Daoy (cell line): ENCODE results near the gene PARM1. TPM values are rescaled to one million over a fixed set of nuclear protein-coding genes. Genes with fewer than 3 reads are reported as not detected.
"Not testable (repeated sequence)": the region's sequence is repeated elsewhere in the genome, so short reads cannot be mapped to it uniquely, and the experiment has no call there.

Experiments used
- DNase-seq: peaks from one replicate; pipeline ENCODE4 v3.0.0-alpha.2; 2015; ENCODE audit warnings: low read depth
- total RNA-seq: library from RNA; depleted of rRNA; stranded (reverse); fragments of >200 nt; shearing (Covaris generic); gene quantifications from 2 replicates; pipeline ENCODE4 v1.2.3, GENCODE V29; 2014

The PARM1 gene
- total RNA-seq, 1 experiment from 2014 or later, result 0.63 TPM

DNA sequence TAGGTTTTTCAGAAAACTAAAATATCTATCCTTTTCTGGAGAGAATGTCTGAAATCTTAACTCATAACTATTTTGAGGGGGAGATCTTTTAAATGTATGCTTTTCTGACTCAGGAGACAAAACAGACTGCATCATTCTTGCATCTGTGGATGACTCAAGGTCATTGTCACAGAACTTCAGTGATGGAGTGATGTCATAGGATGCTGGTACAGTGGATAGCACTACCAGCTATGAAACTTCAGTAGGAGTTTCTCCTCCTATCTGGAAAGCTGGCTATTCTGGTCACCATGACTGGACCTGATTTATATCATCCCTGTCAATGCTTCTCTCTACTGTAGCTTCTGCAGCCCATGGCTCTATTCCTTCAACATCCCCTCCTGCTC, 50.3 kb downstream of the PARM1 start:
- no peak for DNase-seq

GRCh38 chr4:74990276-74990875, 57.5 kb downstream of the PARM1 start:
- DNase-seq, result no peak

DNA sequence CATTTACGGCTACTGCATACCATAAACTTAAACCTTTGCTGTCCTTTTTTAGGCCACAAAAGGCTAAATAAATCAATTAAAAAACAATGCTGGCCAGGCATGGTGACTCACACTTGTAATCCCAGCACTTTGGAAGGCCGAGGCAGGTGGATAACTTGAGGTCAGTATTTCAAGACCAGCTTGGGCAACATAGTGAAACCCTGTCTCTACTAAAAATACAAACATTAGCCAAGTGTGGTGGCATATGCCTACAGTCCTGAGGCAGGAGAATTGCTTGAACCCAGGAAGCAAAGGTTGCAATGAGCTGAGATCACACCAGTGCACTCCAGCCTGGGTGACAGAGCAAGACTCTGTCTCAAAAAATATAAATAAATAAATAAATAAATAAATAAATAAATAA, 61.5 kb downstream of the PARM1 start:
- DNase-seq, result not testable (repeated sequence)

DNA sequence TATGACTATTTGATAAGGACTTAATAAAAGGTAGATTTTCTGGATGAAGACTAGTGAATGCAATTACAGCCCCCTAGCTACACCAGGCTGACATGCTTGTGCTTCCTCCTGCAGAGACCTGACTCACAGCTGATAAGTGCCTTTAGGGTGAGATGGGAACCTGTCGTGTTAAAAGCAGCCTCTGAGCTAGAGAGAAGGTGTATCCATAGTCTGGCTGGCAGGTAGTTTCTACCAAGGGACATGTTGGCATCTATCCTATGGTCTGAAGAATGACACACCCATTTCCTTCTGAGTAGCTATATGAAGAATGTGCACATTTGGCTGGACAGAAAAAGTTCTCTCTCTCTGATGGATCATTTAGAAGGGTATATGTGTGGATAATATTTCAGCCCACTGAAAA, 64.1 kb downstream of the PARM1 start:
- DNase-seq, result no peak

- no peak for DNase-seq
These were observed 65.2 kb downstream of the PARM1 start for GRCh38 chr4:74997948-74998729.

DNA sequence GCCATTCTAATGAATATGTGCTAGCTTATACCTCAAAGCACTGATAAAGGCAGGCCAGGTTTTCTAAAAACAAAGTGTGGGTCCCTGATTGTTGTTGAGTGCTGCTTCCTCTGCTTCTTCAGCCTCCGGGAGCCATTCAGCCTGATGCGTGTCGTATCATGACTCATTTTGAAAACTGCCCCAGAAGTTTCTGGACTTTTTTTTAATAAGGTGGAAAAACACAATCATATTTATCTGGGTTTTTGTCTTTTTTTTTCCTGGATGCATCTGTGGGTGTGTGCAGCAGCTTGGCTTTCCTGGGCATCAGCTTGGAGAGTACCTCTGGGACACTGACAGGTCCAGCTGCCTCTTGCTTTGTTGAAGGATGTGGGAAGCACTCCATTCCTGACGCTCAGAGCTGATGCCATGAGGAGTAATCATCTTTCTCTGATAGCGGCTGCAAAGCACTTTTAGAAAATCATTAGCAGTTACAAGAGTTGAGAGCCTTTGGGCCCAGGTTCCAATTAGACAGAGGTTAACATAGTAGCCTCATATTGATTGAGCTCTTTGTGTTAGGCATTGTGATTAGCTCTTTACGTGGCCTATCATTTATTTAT, 66.9 kb downstream of the PARM1 start:
- DNase-seq, result no peak

DNA sequence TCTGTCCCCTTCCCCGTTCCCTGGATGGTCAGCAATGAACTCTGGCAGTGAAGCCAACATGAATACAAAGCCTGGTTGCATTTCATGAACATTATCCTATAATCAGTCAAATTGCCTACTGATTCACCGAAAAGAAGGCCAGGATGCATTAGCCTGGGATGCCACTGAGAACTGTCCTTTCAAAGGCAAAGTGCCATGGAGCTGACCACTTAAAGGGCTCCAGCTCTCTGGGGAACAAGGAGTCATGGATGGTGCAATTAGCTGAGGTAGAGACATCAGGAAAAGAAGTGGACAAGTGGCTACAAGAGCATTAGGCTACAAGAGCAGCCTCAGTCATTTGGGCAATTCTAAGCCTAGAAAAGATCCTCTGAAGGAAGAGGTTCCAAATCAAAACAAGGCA, 69.0 kb downstream of the PARM1 start:
- DNase-seq, result no peak

GRCh38 chr4:75002381-75002780, 69.5 kb downstream of the PARM1 start:
- DNase-seq, result no peak

GRCh38 chr4:75003979-75004378, 71.1 kb downstream of the PARM1 start:
- no peak for DNase-seq

DNA sequence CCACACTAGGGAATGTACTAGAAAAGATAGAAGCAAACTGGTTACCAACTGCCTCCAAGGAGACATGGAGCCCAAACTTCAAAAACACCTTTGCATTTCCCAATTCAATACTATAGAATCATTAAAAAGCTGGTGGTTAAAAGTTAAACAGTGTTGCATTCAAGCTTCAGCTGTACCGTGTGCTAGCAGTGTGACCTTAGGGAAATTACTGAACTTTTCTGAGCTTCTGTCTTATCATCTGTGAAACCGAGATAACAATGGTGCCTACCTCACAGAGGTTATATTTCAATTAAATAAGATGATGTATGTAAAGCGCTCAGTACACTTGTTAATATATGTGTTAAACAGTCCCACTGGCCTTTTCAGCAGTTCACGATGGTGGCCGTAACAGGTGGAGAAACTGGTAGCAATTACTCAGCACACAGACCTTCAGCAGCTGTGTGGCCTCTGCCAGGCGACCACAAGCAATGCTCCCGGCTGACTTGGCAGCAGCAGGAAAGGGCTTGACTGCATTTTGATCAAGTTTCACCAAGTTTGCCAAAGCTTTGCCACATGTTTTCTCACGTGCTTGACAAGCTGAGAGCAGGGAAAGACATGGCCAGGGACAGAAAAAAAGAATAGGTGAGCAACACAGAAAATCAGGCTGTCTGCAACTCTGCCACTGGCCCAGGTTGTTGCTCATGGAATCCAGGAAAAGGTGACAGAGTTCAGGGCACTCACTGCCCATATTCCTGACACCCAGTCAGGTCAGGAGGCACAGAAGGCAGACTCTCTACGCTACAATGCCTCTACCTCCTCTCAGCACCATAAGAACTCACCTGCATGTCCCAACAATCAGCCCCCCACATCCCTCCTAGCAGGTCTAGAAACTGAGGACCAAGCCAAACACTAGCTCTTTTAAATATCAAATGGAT, 72.1 kb downstream of the PARM1 start:
- peak; percentile 5 for DNase-seq

DNA sequence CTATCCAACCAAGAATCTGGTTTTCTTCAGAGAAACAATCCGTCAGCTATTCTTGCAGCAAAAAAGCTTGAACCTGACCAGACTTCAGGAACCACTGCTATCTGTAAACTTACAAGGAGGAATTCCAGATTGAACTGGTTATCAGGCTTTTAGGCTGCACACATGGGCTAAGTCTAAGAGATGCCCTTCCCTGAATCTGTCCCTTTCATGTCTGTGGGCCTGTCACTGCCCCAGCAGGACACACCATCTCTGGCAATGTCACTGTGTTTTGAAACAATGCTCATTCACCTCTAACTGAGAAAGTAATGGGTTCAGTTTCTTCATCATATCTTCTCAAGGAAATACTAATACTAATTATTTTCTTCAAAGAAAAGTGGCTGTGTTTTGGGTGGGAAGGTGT, 72.8 kb downstream of the PARM1 start:
- DNase-seq, result no peak

GRCh38 chr4:75007891-75008290, 75.0 kb downstream of the PARM1 start:
- DNase-seq, result no peak

- DNase-seq, result no peak
These were observed 76.2 kb downstream of the PARM1 start for GRCh38 chr4:75009138-75009537.

GRCh38 chr4:75011131-75011795, 78.3 kb downstream of the PARM1 start:
- no peak for DNase-seq

DNA sequence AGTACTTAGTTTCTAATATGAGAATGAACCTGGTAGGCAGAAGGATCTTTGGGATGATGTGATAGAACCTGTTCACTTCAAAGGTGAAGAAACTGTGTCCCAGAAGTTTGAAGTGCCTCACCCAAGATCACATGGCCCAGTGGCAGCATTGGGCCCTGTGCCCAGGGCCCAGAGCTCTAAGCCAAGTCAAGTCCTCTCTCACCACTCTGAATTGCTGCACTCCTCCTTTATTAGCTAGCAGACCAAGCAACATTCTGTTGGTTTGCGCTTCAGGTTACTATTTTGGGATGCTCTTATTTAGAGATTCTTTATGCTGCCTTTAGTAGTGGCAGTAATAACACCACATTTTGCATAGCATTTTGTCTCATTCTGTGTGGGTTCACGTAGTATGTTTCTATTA, 82.7 kb downstream of the PARM1 start:
- DNase-seq, result no peak

- no peak for DNase-seq
These were observed 83.6 kb downstream of the PARM1 start for GRCh38 chr4:75016472-75016871.

GRCh38 chr4:75018811-75019479, 86.0 kb downstream of the PARM1 start:
- DNase-seq, result no peak

GRCh38 chr4:75025431-75025830, 92.5 kb downstream of the PARM1 start:
- no peak for DNase-seq

- no peak for DNase-seq
These were observed 95.4 kb downstream of the PARM1 start for GRCh38 chr4:75028196-75028854.

- DNase-seq, result no peak
These were observed 97.1 kb downstream of the PARM1 start for GRCh38 chr4:75030028-75030427.
